ENCODE results near the gene TMEM161A. TPM values are rescaled to one million over a fixed set of nuclear protein-coding genes. Genes with fewer than 3 reads are reported as not detected.
A peak's percentile ranks its signal among the peaks of the same experiment; 100 is the strongest.

Gene TMEM161A
- total and polyA plus RNA-seq, 9 of the 15 experiments (the other 6 are each of a cell fraction or from before 2014, with no cell fraction given) = 0.63 to 92.3 (median 38.9) TPM

- TF ChIP-seq YY1 (IDR thresholded peaks at IDR 0.05; ENCODE audit: borderline replicate concordance in 1 of 3, control insufficient read depth in 1 of 3, extremely low read depth in 1 of 3, insufficient read depth in 3 of 3, insufficient read length in 1 of 3, insufficient replicate concordance in 2 of 3, low read depth in 1 of 3, low read length in 2 of 3) = peak; percentile 15 to 87 (median 73)
- TF ChIP-seq POLR3A (IDR thresholded peaks at IDR 0.05; ENCODE audit: borderline replicate concordance, extremely low read depth, insufficient read depth, insufficient read length) = no peak
- TF ChIP-seq, protein P1, sequence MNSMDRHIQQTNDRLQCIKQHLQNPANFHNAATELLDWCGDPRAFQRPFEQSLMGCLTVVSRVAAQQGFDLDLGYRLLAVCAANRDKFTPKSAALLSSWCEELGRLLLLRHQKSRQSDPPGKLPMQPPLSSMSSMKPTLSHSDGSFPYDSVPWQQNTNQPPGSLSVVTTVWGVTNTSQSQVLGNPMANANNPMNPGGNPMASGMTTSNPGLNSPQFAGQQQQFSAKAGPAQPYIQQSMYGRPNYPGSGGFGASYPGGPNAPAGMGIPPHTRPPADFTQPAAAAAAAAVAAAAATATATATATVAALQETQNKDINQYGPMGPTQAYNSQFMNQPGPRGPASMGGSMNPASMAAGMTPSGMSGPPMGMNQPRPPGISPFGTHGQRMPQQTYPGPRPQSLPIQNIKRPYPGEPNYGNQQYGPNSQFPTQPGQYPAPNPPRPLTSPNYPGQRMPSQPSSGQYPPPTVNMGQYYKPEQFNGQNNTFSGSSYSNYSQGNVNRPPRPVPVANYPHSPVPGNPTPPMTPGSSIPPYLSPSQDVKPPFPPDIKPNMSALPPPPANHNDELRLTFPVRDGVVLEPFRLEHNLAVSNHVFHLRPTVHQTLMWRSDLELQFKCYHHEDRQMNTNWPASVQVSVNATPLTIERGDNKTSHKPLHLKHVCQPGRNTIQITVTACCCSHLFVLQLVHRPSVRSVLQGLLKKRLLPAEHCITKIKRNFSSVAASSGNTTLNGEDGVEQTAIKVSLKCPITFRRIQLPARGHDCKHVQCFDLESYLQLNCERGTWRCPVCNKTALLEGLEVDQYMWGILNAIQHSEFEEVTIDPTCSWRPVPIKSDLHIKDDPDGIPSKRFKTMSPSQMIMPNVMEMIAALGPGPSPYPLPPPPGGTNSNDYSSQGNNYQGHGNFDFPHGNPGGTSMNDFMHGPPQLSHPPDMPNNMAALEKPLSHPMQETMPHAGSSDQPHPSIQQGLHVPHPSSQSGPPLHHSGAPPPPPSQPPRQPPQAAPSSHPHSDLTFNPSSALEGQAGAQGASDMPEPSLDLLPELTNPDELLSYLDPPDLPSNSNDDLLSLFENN (IDR thresholded peaks at IDR 0.05; ENCODE audit: low read depth in 2 of 2, low read length in 2 of 2) = no peak
- TF ChIP-seq, protein P2, sequence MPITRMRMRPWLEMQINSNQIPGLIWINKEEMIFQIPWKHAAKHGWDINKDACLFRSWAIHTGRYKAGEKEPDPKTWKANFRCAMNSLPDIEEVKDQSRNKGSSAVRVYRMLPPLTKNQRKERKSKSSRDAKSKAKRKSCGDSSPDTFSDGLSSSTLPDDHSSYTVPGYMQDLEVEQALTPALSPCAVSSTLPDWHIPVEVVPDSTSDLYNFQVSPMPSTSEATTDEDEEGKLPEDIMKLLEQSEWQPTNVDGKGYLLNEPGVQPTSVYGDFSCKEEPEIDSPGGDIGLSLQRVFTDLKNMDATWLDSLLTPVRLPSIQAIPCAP (CRISPR knock-in tag; IDR thresholded peaks at IDR 0.05; ENCODE audit: borderline replicate concordance) = no peak
- TF ChIP-seq MEIS2 (IDR thresholded peaks at IDR 0.05; ENCODE audit: partially characterized antibody) = peak; percentile 1
- no peak for TF ChIP-seq DMBX1 (CRISPR knock-in tag; IDR thresholded peaks at IDR 0.05; ENCODE audit: borderline replicate concordance)
- no peak for TF ChIP-seq ATF1 (CRISPR knock-in tag; IDR thresholded peaks at IDR 0.05)
- TF ChIP-seq ATF1 (tag; IDR thresholded peaks at IDR 0.05) = no peak
- peak; percentile 31 for TF ChIP-seq CCNT2 (IDR thresholded peaks at IDR 0.05; ENCODE audit: borderline replicate concordance, extremely low read depth, insufficient read length, low read depth, low read length)
- no peak for TF ChIP-seq CBX1 (IDR thresholded peaks at IDR 0.05; ENCODE audit: low read depth)
- no peak for TF ChIP-seq ZFP1 (CRISPR knock-in tag; IDR thresholded peaks at IDR 0.05)
- TF ChIP-seq ZNF274 (IDR thresholded peaks at IDR 0.05; ENCODE audit: borderline replicate concordance, low read depth, low read length) = no peak
- TF ChIP-seq MAFF (IDR thresholded peaks at IDR 0.05; ENCODE audit: low read length) = no peak
Measured at GRCh38 chr19:19105365-19106055, 32.8 kb downstream of the TMEM161A start (continued).
